ENCODE results near the gene HSDL1.

HSDL1 gene

GRCh38 chr16:84086341-84086740 is 58.6 kb downstream of the HSDL1 start:
- ChIA-PET POLR2A (ENCODE audit: low non-redundant PET) (no interaction called here), CTCF (interaction anchor here (0.6 kb wide), 1 partner anchor 89 kb away, joined by 5 read pairs; no protein-coding TSS in a partner anchor)
- no peak overlapping the region for H3K27ac ChIP-seq
- DNase-seq (ENCODE audit: low spot score): no peak
- no peak for TF ChIP-seq CTCF (conservative IDR thresholded peaks at IDR 0.05; ENCODE audit: low read depth)

GRCh38 chr16:84085773-84086172 is 59.2 kb downstream of the HSDL1 start:
- H3K27ac ChIP-seq: no peak overlapping the region
- CTCF ChIA-PET: interaction anchor here (1.6 to 1.9 kb wide), 2 partner anchors 20 to 101 kb away, joined by 8 read pairs; partner anchors contain the start of gene TAF1C
- DNase-seq (ENCODE audit: low spot score): no peak
- POLR2A ChIA-PET (ENCODE audit: low non-redundant PET): no interaction called here
- TF ChIP-seq CTCF (conservative IDR thresholded peaks at IDR 0.05; ENCODE audit: low read depth): no peak

- TF ChIP-seq CTCF (conservative IDR thresholded peaks at IDR 0.05; ENCODE audit: low read depth): no peak
- peak overlapping the region; percentile 17; the same call in 1 of the 2 replicates for H3K27ac ChIP-seq
- CTCF ChIA-PET: interaction anchor here (0.7 to 1.9 kb wide), 10 partner anchors 11 to 153 kb away, joined by 3 to 8 read pairs (median 5); partner anchors contain the start of gene TAF1C
- no peak for DNase-seq (ENCODE audit: low spot score)
- POLR2A ChIA-PET (ENCODE audit: low non-redundant PET): no interaction called here
Measured at GRCh38 chr16:84085271-84085667, 59.7 kb downstream of the HSDL1 start.

GRCh38 chr16:84084570-84085270 is 60.3 kb downstream of the HSDL1 start:
- TF ChIP-seq CTCF (conservative IDR thresholded peaks at IDR 0.05; ENCODE audit: low read depth): peak; percentile 83
- DNase-seq (ENCODE audit: low spot score): peak; percentile 79
- CTCF ChIA-PET: interaction anchor here (0.6 to 1.9 kb wide), 14 partner anchors 11 to 273 kb away, joined by 3 to 8 read pairs (median 4); partner anchors contain the start of gene TAF1C
- POLR2A ChIA-PET (ENCODE audit: low non-redundant PET): no interaction called here
- H3K27ac ChIP-seq: peak overlapping the region; percentile 17; the same call in 1 of the 2 replicates

- ChIA-PET POLR2A (ENCODE audit: low non-redundant PET) (interaction anchor here (0.6 kb wide), 1 partner anchor 158 kb away, joined by 5 read pairs; no protein-coding TSS in a partner anchor), CTCF (interaction anchor here (0.7 to 1.4 kb wide), 2 partner anchors 104 to 109 kb away, joined by 3 to 4 read pairs; partner anchors contain the start of gene TAF1C)
Measured at GRCh38 chr16:84082835-84083569, 62.0 kb downstream of the HSDL1 start.

More at GRCh38 chr16:84082835-84083569, 62.0 kb downstream of the HSDL1 start:
- H3K27ac ChIP-seq: no peak overlapping the region
- no peak for DNase-seq (ENCODE audit: low spot score)
- TF ChIP-seq CTCF (conservative IDR thresholded peaks at IDR 0.05; ENCODE audit: low read depth): no peak

Data from RWPE1 (cell line).